GM10248 (cell line): ENCODE data around the gene NAA10.

Experiments
- CTCF ChIA-PET: fragments of 300-600 bp; sonication (Branson Sonifier 250); formaldehyde crosslinking; extraction: SDS; loops from one replicate; lab custom pipeline; 2021; ENCODE audit warnings: antibody characterized with exemption; lab: Yijun Ruan, JAX
- POLR2A ChIA-PET: fragments of 350-650 bp; sonication (Branson Sonifier 250); formaldehyde crosslinking; extraction: SDS; loops from one replicate; lab custom pipeline; 2020; ENCODE audit warnings: antibody characterized with exemption; lab: Yijun Ruan, JAX
- DNase-seq: peaks from one replicate; pipeline ENCODE4 v3.0.0; 2012; ENCODE audit errors: extremely low spot score
- TF ChIP-seq, protein P1 (sequence below): IDR thresholded peaks from 2 replicates; pipeline ENCODE4 v1.5.1; 2012; ENCODE audit warnings: mild to moderate bottlenecking, low read depth; ENCODE audit errors: extremely low read depth, missing control alignments, control extremely low read depth

Gene NAA10

DNA sequence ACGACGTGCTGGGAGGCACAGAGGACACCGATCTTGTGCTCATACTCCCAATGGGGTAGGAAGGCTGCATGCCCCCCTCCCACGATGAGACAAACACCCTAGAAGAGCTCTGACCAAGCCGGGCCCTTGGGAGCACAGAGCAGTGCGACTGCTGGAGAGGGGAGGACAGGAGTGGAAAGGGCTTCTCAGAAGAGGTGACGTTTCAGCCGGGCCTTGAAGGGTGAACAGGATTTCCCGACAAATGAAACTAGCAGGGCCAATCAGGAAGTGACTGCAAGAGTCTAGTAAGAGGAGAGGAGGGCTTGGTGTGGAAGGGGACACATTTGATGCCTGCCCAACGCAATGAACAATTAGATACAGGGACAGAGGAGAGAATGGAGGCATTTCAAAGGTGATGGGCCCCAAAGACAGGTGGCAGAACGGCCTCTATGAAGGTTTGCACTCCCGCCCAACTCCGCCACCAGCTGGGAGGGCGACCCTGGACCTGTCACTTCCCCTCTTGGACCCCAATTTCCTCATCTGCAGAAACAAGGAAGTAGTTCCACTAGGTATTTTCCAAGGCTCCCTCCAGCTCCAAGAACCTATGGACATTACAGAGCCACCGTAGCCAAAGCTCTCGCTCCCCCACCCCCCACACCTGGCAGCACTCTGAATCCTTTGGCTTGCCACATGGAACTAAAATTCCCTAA lies 32.8 kb upstream of the NAA10 start:
- POLR2A ChIA-PET = interaction anchor here (0.9 kb wide), 1 partner anchor 20 kb away, joined by 3 read pairs; no protein-coding TSS in a partner anchor
- DNase-seq = no peak
- TF ChIP-seq, protein P1, sequence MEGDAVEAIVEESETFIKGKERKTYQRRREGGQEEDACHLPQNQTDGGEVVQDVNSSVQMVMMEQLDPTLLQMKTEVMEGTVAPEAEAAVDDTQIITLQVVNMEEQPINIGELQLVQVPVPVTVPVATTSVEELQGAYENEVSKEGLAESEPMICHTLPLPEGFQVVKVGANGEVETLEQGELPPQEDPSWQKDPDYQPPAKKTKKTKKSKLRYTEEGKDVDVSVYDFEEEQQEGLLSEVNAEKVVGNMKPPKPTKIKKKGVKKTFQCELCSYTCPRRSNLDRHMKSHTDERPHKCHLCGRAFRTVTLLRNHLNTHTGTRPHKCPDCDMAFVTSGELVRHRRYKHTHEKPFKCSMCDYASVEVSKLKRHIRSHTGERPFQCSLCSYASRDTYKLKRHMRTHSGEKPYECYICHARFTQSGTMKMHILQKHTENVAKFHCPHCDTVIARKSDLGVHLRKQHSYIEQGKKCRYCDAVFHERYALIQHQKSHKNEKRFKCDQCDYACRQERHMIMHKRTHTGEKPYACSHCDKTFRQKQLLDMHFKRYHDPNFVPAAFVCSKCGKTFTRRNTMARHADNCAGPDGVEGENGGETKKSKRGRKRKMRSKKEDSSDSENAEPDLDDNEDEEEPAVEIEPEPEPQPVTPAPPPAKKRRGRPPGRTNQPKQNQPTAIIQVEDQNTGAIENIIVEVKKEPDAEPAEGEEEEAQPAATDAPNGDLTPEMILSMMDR = no peak
- CTCF ChIA-PET = interaction anchor here (0.8 to 14.3 kb wide), 3 partner anchors 18 to 45 kb away, joined by 3 to 137 read pairs (median 9); partner anchors contain the start of genes ARHGAP4 and RENBP

DNA sequence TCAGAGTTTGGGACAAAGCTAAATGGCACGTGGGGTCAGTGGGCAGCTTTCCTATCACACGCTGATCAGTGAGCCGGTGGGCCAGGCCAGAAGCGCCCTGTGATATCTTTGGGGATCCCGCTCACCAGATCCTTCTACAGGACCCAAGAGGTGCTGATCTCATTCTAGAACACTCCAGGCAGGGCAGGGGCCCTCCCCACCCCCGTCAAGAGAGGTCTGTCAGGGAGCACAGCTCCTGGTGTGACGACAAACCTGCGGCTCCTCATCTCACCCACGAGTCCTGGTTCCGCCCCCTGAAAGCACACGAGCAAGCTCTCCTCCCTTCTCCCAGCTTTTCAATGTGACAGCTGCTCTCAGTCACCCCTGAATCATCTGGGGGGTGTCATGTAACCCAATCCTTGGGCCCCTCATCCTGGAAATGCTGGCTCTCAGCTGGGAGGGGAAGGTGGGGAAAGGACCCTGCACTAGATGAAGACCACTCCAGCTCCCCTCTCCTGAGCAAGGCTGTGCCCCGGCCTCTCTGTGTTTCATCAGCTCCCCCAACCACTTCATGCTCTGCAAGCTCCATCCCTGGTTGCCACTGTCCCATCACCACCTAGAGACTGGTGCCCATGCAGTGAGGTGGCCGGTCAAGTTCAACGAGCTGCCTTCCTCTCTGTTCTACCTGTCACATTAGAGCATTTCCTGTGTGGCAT lies 32.2 kb upstream of the NAA10 start:
- no peak for DNase-seq
- TF ChIP-seq, protein P1 = no peak
- CTCF ChIA-PET = interaction anchor here (0.8 to 14.3 kb wide), 4 partner anchors 18 to 46 kb away, joined by 3 to 137 read pairs (median 6); partner anchors contain the start of genes ARHGAP4 and RENBP
- POLR2A ChIA-PET = interaction anchor here (0.6 kb wide), 1 partner anchor 72 kb away, joined by 6 read pairs; no protein-coding TSS in a partner anchor

DNA sequence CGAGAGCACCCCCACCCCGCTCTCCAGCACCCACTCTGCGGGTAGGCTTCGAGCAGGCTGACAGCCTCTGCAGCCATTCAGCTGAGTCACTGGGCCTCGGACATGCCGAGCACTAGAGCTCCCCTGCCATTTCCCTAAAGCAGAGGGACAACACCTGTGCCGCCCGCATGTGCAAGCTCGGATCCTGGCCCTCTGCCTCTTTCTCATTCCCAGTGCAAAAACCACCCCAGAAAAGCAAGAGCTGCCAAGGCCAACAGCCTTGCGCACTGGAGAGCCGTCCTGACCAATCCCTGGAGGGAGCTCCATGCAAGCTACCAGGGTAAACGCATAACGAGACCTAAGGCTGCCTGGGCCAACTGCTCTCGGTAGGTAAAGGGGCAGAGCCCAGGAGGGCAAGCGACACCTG lies 31.4 kb upstream of the NAA10 start:
- ChIA-PET POLR2A (interaction anchor here (0.6 kb wide), 1 partner anchor 73 kb away, joined by 6 read pairs; no protein-coding TSS in a partner anchor), CTCF (interaction anchor here (0.9 to 14.3 kb wide), 3 partner anchors 17 to 47 kb away, joined by 3 to 137 read pairs (median 9); partner anchors contain the start of gene RENBP)
- TF ChIP-seq, protein P1 = no peak
- no peak for DNase-seq

DNA sequence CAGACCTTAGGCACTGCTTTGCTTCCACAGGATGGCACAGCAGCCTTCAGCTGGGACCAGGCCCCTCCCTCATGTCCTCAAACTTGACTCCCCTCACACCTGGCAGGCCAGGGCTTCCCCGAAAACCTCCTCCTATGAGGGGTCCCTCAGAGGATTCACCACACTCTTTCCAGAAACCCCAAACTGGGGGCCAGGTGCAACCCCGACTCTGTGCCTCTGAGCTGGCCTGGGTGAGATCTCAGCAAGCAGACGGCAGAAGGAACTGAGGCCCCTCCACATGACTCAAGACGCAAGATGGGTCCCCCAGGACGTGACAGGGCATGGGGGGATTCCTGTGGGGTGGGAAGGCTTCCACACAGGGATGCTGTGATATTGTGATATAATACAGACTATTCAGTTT lies 30.6 kb upstream of the NAA10 start:
- CTCF ChIA-PET = interaction anchor here (1.1 to 14.3 kb wide), 2 partner anchors 9 to 16 kb away, joined by 3 to 137 read pairs; partner anchors contain the start of gene RENBP
- POLR2A ChIA-PET = no interaction called here

DNA sequence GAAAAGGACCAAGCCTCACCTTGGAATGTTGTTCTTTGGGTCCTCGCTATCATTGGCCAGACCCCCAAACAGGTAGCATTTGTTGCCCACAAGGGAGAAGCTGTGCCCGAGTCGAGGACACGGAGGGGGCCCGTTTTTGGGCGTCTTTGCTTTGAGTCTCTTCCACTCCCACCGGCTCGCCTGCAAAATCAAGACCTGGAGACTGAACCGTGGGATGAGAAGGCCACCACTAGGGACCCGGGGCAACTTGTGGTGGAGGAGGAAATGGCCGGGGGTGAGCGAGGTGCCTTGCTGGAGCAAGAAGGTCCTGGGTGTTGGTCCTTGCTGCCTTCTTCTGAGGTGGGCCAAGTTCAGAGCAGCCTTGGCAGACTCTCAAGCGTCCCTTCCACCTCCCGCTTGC lies 29.3 kb upstream of the NAA10 start:
- TF ChIP-seq, protein P1 = no peak
- no peak for DNase-seq
- ChIA-PET CTCF (interaction anchor here (14.3 kb wide), 1 partner anchor 15 kb away, joined by 137 read pairs; the partner anchor contains the start of gene RENBP), POLR2A (no interaction called here)

More for the DNA sequence above, 30.6 kb upstream of the NAA10 start:
- DNase-seq = no peak
- TF ChIP-seq, protein P1 = no peak

DNA sequence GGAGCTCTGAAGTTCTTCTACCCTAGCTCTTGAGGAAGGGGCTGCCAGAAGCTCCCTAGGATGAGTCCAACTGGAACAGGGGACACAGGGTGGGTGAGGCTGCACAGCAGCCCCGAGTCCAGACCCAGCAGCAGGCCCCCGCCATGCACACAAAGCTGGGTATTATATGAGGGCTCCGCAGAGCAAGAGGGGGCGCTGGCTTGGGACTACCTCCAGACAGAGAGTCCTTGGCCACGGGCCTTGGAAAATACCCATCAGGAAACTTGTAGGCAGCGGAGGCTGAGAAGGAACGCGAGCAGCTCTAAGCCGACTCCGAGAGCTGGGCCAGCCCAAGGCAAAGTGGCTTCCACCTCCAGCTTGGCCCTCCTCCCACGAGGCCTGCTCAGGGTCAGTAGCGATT lies 28.7 kb upstream of the NAA10 start:
- ChIA-PET POLR2A (no interaction called here), CTCF (interaction anchor here (14.3 kb wide), 1 partner anchor 14 kb away, joined by 137 read pairs; the partner anchor contains the start of gene RENBP)
- TF ChIP-seq, protein P1 = no peak
- no peak for DNase-seq
